DOHH2 (cell line): Measurements from ENCODE around the gene TEAD3.

Experiments used
- H3F3A ChIP-seq: fragments of 200-600 bp; sonication (generic), shearing (Covaris generic); 2 replicates; pipeline ENCODE4 v1.6.0; 2016; ENCODE audit warnings: antibody characterized with exemption, mild to moderate bottlenecking; ENCODE audit not compliant: control insufficient read depth, insufficient read depth
- H3K27ac ChIP-seq: fragments of 200-600 bp; sonication (generic); 2 replicates; pipeline ENCODE4 v1.5.1; 2014; ENCODE audit warnings: low read depth, mild to moderate bottlenecking, low read length, moderate library complexity
- H3K27me3 ChIP-seq: fragments of 200-600 bp; sonication (generic); 2 replicates; pipeline ENCODE4 v1.6.1; 2014; ENCODE audit warnings: mild to moderate bottlenecking, low read length, mixed read lengths; ENCODE audit not compliant: control insufficient read depth
- H3K36me3 ChIP-seq: fragments of 200-600 bp; sonication (generic); 2 replicates; pipeline ENCODE4 v1.6.1; 2014; ENCODE audit warnings: mild to moderate bottlenecking, low read length, moderate library complexity, mixed read lengths; ENCODE audit not compliant: control insufficient read depth
- H3K4me1 ChIP-seq: fragments of 200-600 bp; sonication (generic); 2 replicates; pipeline ENCODE4 v1.6.1; 2014; ENCODE audit warnings: mild to moderate bottlenecking, low read length, mixed read lengths; ENCODE audit not compliant: control insufficient read depth
- H3K4me2 ChIP-seq: fragments of 200-600 bp; sonication (generic); 2 replicates; pipeline ENCODE4 v1.6.0; 2014; ENCODE audit warnings: mild to moderate bottlenecking, low read length, moderate library complexity
- H3K4me3 ChIP-seq: fragments of 200-600 bp; sonication (generic); 2 replicates; pipeline ENCODE4 v1.5.1; 2014; ENCODE audit warnings: mild to moderate bottlenecking, low read length, mixed read lengths
- H3K79me2 ChIP-seq: fragments of 200-600 bp; sonication (generic); 2 replicates; pipeline ENCODE4 v1.6.1; 2014; ENCODE audit warnings: mild to moderate bottlenecking, low read length, mixed read lengths; ENCODE audit not compliant: control insufficient read depth
- H3K9me2 ChIP-seq: fragments of 200-600 bp; sonication (generic); replicated peaks from 2 replicates; pipeline ENCODE4 v1.6.1; 2014; ENCODE audit warnings: mild to moderate bottlenecking, low read length, mixed read lengths; ENCODE audit not compliant: control insufficient read depth
- H3K9me3 ChIP-seq: fragments of 200-600 bp; sonication (generic); 2 replicates; pipeline ENCODE4 v1.6.1; 2014; ENCODE audit warnings: antibody characterized with exemption, low read length, mixed read lengths; ENCODE audit not compliant: control insufficient read depth, insufficient read depth
- H4K20me1 ChIP-seq: fragments of 200-600 bp; sonication (generic); 2 replicates; pipeline ENCODE4 v1.6.0; 2014; ENCODE audit warnings: low read depth, mild to moderate bottlenecking, antibody characterized with exemption, low read length, moderate library complexity; ENCODE audit not compliant: control insufficient read depth, insufficient read depth
- EZH2phosphoT487 ChIP-seq: fragments of 200-600 bp; sonication (generic); IDR thresholded peaks from 2 replicates; pipeline ENCODE4 v1.6.1; 2017; ENCODE audit warnings: borderline replicate concordance, mild to moderate bottlenecking, antibody characterized with exemption, low read length, moderate library complexity, mixed read lengths
- TF ChIP-seq, protein P1 (sequence below): fragments of 200-600 bp; sonication (generic); IDR thresholded peaks from one replicate; pipeline ENCODE4 v1.5.1; 2014; ENCODE audit warnings: antibody characterized with exemption, mild to moderate bottlenecking, low read depth, low read length; ENCODE audit not compliant: poor library complexity, severe bottlenecking

The TEAD3 gene

DNA sequence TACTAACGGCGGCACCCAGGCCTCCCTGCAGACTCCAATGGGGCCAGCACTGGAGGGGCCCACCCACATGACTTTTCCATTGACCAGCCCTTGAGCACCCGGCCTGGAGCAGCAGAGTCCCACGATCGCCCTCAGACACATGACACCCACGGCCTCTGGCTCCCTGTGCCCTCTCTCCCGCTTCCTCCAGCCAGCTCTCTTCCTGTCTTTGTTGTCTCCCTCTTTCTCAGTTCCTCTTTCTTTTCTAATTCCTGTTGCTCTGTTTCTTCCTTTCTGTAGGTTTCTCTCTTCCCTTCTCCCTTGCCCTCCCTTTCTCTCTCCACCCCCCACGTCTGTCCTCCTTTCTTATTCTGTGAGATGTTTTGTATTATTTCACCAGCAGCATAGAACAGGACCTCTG lies 70.8 kb downstream of the TEAD3 start:
- Histone ChIP-seq H3K9me2 (no peaks in the 10 kb centered on the region), H3K4me2 (peak overlapping the region; percentile 56), H3K27me3 (no peaks in the 10 kb centered on the region), H3K27ac (peak overlapping the region; percentile 51), H3K36me3 (peaks cover 30% of the 10 kb centered on the region), H3K79me2 (no peaks in the 10 kb centered on the region), H3K9me3 (peaks cover 20% of the 10 kb centered on the region), H3K4me3 (peak overlapping the region; percentile 20), H3K4me1 (peaks cover 22% of the 10 kb centered on the region), H4K20me1 (no peaks in the 10 kb centered on the region), H3F3A (no peaks in the 10 kb centered on the region; the same call in 1 of the 2 replicates)
- no peak for TF ChIP-seq EZH2phosphoT487
- TF ChIP-seq, protein P1, sequence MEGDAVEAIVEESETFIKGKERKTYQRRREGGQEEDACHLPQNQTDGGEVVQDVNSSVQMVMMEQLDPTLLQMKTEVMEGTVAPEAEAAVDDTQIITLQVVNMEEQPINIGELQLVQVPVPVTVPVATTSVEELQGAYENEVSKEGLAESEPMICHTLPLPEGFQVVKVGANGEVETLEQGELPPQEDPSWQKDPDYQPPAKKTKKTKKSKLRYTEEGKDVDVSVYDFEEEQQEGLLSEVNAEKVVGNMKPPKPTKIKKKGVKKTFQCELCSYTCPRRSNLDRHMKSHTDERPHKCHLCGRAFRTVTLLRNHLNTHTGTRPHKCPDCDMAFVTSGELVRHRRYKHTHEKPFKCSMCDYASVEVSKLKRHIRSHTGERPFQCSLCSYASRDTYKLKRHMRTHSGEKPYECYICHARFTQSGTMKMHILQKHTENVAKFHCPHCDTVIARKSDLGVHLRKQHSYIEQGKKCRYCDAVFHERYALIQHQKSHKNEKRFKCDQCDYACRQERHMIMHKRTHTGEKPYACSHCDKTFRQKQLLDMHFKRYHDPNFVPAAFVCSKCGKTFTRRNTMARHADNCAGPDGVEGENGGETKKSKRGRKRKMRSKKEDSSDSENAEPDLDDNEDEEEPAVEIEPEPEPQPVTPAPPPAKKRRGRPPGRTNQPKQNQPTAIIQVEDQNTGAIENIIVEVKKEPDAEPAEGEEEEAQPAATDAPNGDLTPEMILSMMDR: no peak

DNA sequence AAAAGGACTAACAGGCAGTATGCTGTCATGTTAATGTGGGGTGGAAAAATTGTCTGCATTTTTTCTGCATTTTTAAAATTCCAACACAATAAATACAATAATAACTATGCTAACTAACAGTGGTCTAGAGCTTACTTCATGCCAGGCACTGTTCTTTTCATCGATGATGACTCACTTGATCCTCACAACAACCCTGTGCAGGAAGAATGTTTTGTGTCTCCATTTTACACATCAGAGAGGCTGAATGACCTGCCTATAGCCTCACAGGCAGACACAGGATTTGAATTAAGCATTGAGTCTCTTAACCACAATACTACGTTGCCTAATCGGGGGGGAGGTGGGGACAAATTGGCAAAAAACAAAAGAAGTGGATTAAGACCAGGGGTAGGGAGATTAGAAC lies 71.6 kb downstream of the TEAD3 start:
- TF ChIP-seq, protein P1: no peak
- TF ChIP-seq EZH2phosphoT487: no peak
- Histone ChIP-seq H3K4me1 (peaks cover 22% of the 10 kb centered on the region), H3K9me3 (peaks cover 19% of the 10 kb centered on the region), H3K4me2 (peak overlapping the region; percentile 56; the same call in 1 of the 2 replicates), H3F3A (no peaks in the 10 kb centered on the region; the same call in 1 of the 2 replicates), H4K20me1 (no peaks in the 10 kb centered on the region), H3K27ac (no peak overlapping the region), H3K79me2 (no peaks in the 10 kb centered on the region), H3K36me3 (peaks cover 30% of the 10 kb centered on the region), H3K27me3 (no peaks in the 10 kb centered on the region), H3K4me3 (no peak overlapping the region), H3K9me2 (no peaks in the 10 kb centered on the region)
